Measurements from ENCODE around the gene L3MBTL1.
A peak's percentile ranks its signal among the peaks of the same experiment; 100 is the strongest.

L3MBTL1 gene

GRCh38 chr20:43565758-43566104 lies 58.2 kb downstream of the L3MBTL1 start:
- DNase-seq = no peak
- Mint-ChIP-seq H3K9me3 (no peaks in the 10 kb centered on the region), H3K27me3 (no peaks in the 10 kb centered on the region), H3K36me3 (no peaks in the 10 kb centered on the region), H3K4me1 (no peaks in the 10 kb centered on the region), H3K27ac (no peak overlapping the region), H3K4me3 (no peak overlapping the region)
- CTCF ChIA-PET = no interaction called here

- no peaks in the 10 kb centered on the region for H3K4me1 Mint-ChIP-seq
- no peak for DNase-seq
- CTCF ChIA-PET = no interaction called here
- H3K4me3 Mint-ChIP-seq = no peak overlapping the region
- H3K9me3 Mint-ChIP-seq = no peaks in the 10 kb centered on the region
- no peak overlapping the region for H3K27ac Mint-ChIP-seq
- H3K36me3 Mint-ChIP-seq = no peaks in the 10 kb centered on the region
- H3K27me3 Mint-ChIP-seq = no peaks in the 10 kb centered on the region
These were observed 60.0 kb downstream of the L3MBTL1 start for GRCh38 chr20:43567477-43567876.

GRCh38 chr20:43568706-43569105 lies 61.2 kb downstream of the L3MBTL1 start:
- no peaks in the 10 kb centered on the region for H3K36me3 Mint-ChIP-seq
- H3K9me3 Mint-ChIP-seq = no peaks in the 10 kb centered on the region
- no peaks in the 10 kb centered on the region for H3K4me1 Mint-ChIP-seq
- CTCF ChIA-PET = interaction anchor here (1.4 kb wide), 1 partner anchor 31 kb away, joined by 4 read pairs; no protein-coding TSS in a partner anchor
- no peaks in the 10 kb centered on the region for H3K27me3 Mint-ChIP-seq
- no peak overlapping the region for H3K27ac Mint-ChIP-seq
- DNase-seq = no peak
- no peak overlapping the region for H3K4me3 Mint-ChIP-seq

- H3K36me3 Mint-ChIP-seq = no peaks in the 10 kb centered on the region
- no peak overlapping the region for H3K4me3 Mint-ChIP-seq
- H3K27me3 Mint-ChIP-seq = no peaks in the 10 kb centered on the region
- H3K4me1 Mint-ChIP-seq = no peaks in the 10 kb centered on the region
- DNase-seq = no peak
- CTCF ChIA-PET = interaction anchor here (1.4 kb wide), 2 partner anchors 8 to 31 kb away, joined by 4 to 5 read pairs; no protein-coding TSS in a partner anchor
- H3K27ac Mint-ChIP-seq = no peak overlapping the region
- H3K9me3 Mint-ChIP-seq = no peaks in the 10 kb centered on the region
These were observed 61.8 kb downstream of the L3MBTL1 start for GRCh38 chr20:43569282-43569681.

GRCh38 chr20:43570496-43570895 lies 63.0 kb downstream of the L3MBTL1 start:
- CTCF ChIA-PET = interaction anchor here (1.4 kb wide), 1 partner anchor 9 kb away, joined by 5 read pairs; no protein-coding TSS in a partner anchor
- H3K36me3 Mint-ChIP-seq = no peaks in the 10 kb centered on the region
- H3K9me3 Mint-ChIP-seq = no peaks in the 10 kb centered on the region

GRCh38 chr20:43571310-43571709 lies 63.8 kb downstream of the L3MBTL1 start:
- CTCF ChIA-PET = no interaction called here
- no peaks in the 10 kb centered on the region for H3K27me3 Mint-ChIP-seq

More at GRCh38 chr20:43570496-43570895, 63.0 kb downstream of the L3MBTL1 start:
- Mint-ChIP-seq H3K4me1 (no peaks in the 10 kb centered on the region), H3K27ac (no peak overlapping the region), H3K4me3 (no peak overlapping the region), H3K27me3 (no peaks in the 10 kb centered on the region)
- DNase-seq = no peak

GRCh38 chr20:43571771-43572170 lies 64.3 kb downstream of the L3MBTL1 start:
- Mint-ChIP-seq H3K27me3 (no peaks in the 10 kb centered on the region), H3K4me3 (no peak overlapping the region), H3K9me3 (no peaks in the 10 kb centered on the region), H3K4me1 (no peaks in the 10 kb centered on the region), H3K27ac (no peak overlapping the region), H3K36me3 (no peaks in the 10 kb centered on the region)
- DNase-seq = no peak
- CTCF ChIA-PET = no interaction called here

More at GRCh38 chr20:43571310-43571709, 63.8 kb downstream of the L3MBTL1 start:
- Mint-ChIP-seq H3K4me3 (no peak overlapping the region), H3K9me3 (no peaks in the 10 kb centered on the region), H3K36me3 (no peaks in the 10 kb centered on the region), H3K4me1 (no peaks in the 10 kb centered on the region), H3K27ac (no peak overlapping the region)
- DNase-seq = no peak

- H3K36me3 Mint-ChIP-seq = no peaks in the 10 kb centered on the region
- H3K4me3 Mint-ChIP-seq = no peak overlapping the region
- H3K27me3 Mint-ChIP-seq = no peaks in the 10 kb centered on the region
- DNase-seq = no peak
- H3K9me3 Mint-ChIP-seq = no peaks in the 10 kb centered on the region
- H3K27ac Mint-ChIP-seq = no peak overlapping the region
- H3K4me1 Mint-ChIP-seq = no peaks in the 10 kb centered on the region
- CTCF ChIA-PET = no interaction called here
These were observed 65.4 kb downstream of the L3MBTL1 start for GRCh38 chr20:43572891-43573290.

GRCh38 chr20:43576108-43576507 lies 68.6 kb downstream of the L3MBTL1 start:
- Mint-ChIP-seq H3K4me1 (no peaks in the 10 kb centered on the region), H3K27ac (no peak overlapping the region), H3K9me3 (no peaks in the 10 kb centered on the region), H3K27me3 (peaks cover 12% of the 10 kb centered on the region), H3K4me3 (no peak overlapping the region), H3K36me3 (no peaks in the 10 kb centered on the region)
- CTCF ChIA-PET = interaction anchor here (0.7 to 1.6 kb wide), 2 partner anchors 44 to 127 kb away, joined by 3 read pairs; no protein-coding TSS in a partner anchor
- no peak for DNase-seq

- H3K4me1 Mint-ChIP-seq = no peaks in the 10 kb centered on the region
- no peaks in the 10 kb centered on the region for H3K36me3 Mint-ChIP-seq
- H3K4me3 Mint-ChIP-seq = no peak overlapping the region
- CTCF ChIA-PET = interaction anchor here (0.6 to 1.5 kb wide), 4 partner anchors 23 to 113 kb away, joined by 3 to 4 read pairs (median 4); no protein-coding TSS in a partner anchor
- no peak for DNase-seq
- peaks cover 12% of the 10 kb centered on the region for H3K27me3 Mint-ChIP-seq
- H3K27ac Mint-ChIP-seq = no peak overlapping the region
- H3K9me3 Mint-ChIP-seq = no peaks in the 10 kb centered on the region
These were observed 72.6 kb downstream of the L3MBTL1 start for GRCh38 chr20:43579861-43580793.

- Mint-ChIP-seq H3K4me3 (no peak overlapping the region), H3K4me1 (no peaks in the 10 kb centered on the region), H3K27ac (peak overlapping the region; percentile 6), H3K9me3 (no peaks in the 10 kb centered on the region), H3K27me3 (peaks cover 17% of the 10 kb centered on the region), H3K36me3 (no peaks in the 10 kb centered on the region)
- DNase-seq = no peak
- CTCF ChIA-PET = interaction anchor here (1.5 kb wide), 1 partner anchor 47 kb away, joined by 3 read pairs; no protein-coding TSS in a partner anchor
These were observed 75.8 kb downstream of the L3MBTL1 start for GRCh38 chr20:43583133-43583864.

GRCh38 chr20:43583982-43584432 lies 76.5 kb downstream of the L3MBTL1 start:
- Mint-ChIP-seq H3K4me3 (no peak overlapping the region), H3K27me3 (peaks cover 19% of the 10 kb centered on the region), H3K9me3 (no peaks in the 10 kb centered on the region), H3K36me3 (no peaks in the 10 kb centered on the region), H3K27ac (no peak overlapping the region), H3K4me1 (no peaks in the 10 kb centered on the region)
- CTCF ChIA-PET = no interaction called here
- no peak for DNase-seq

- no peak overlapping the region for H3K4me3 Mint-ChIP-seq
- DNase-seq = no peak
- CTCF ChIA-PET = no interaction called here
- H3K27ac Mint-ChIP-seq = no peak overlapping the region
- peaks cover 1% of the 10 kb centered on the region for H3K4me1 Mint-ChIP-seq
- H3K27me3 Mint-ChIP-seq = peaks cover 15% of the 10 kb centered on the region
- H3K36me3 Mint-ChIP-seq = no peaks in the 10 kb centered on the region
- no peaks in the 10 kb centered on the region for H3K9me3 Mint-ChIP-seq
These were observed 77.1 kb downstream of the L3MBTL1 start for GRCh38 chr20:43584448-43585136.

GRCh38 chr20:43586641-43587040 lies 79.1 kb downstream of the L3MBTL1 start:
- no peak for DNase-seq
- no peak overlapping the region for H3K27ac Mint-ChIP-seq
- peaks cover 1% of the 10 kb centered on the region for H3K36me3 Mint-ChIP-seq
- no peak overlapping the region for H3K4me3 Mint-ChIP-seq
- CTCF ChIA-PET = no interaction called here
- peaks cover 10% of the 10 kb centered on the region for H3K27me3 Mint-ChIP-seq
- H3K9me3 Mint-ChIP-seq = no peaks in the 10 kb centered on the region
- H3K4me1 Mint-ChIP-seq = peaks cover 20% of the 10 kb centered on the region

Measured in activated naive CD4-positive, alpha-beta T cell treated with anti-CD3 and anti-CD28 coated beads, Interleukin-2, amount 10 ng/mL, durations not matched to agents 7 days and 5 days (primary cell).